Ascending aorta (tissue), 2 donors: ENCODE results near the gene UBE4A. TPM values are rescaled to one million over a fixed set of nuclear protein-coding genes. Genes with fewer than 3 reads are reported as not detected.

Source experiments
- DNase-seq, 2 donors: peaks; one replicate each; pipeline ENCODE4 v3.0.0-alpha.2; 2019; ENCODE audit warnings: low spot score in 2 of 2
- H3K27ac ChIP-seq, 2 donors: fragments of 200-600 bp; sonication (generic); one replicate each; pipeline ENCODE4 v1.5.1; 2016 to 2017; ENCODE audit warnings: mild to moderate bottlenecking in 1 of 2
- H3K27me3 ChIP-seq: fragments of 200-600 bp; sonication (generic); one replicate; pipeline ENCODE4 v1.5.1; 2017
- H3K36me3 ChIP-seq, 2 donors: fragments of 200-600 bp; sonication (generic); one replicate each; pipeline ENCODE4 v1.5.1; 2016
- H3K4me1 ChIP-seq, 2 donors: fragments of 200-600 bp; sonication (generic); one replicate each; pipeline ENCODE4 v1.5.1; 2016 to 2017; ENCODE audit warnings: mild to moderate bottlenecking in 1 of 2
- H3K4me3 ChIP-seq, 2 donors: fragments of 200-600 bp; sonication (generic); one replicate each; pipeline ENCODE4 v1.5.1; 2016 to 2017; ENCODE audit warnings: mild to moderate bottlenecking in 1 of 2
- H3K9me3 ChIP-seq, 2 donors: fragments of 200-600 bp; sonication (generic); one replicate each; pipeline ENCODE4 v1.5.1; 2016
- CTCF ChIP-seq, 3 experiments: fragments of 200-600 bp in 2 of 3; fragments of 450-650 bp in 1 of 3; sonication (generic) in 2 of 3; IDR thresholded peaks; one replicate each; pipeline ENCODE4 v1.5.1; 2016 to 2019; ENCODE audit warnings: antibody characterized with exemption in 3 of 3, mild to moderate bottlenecking in 1 of 3, moderate library complexity in 1 of 3
- intact Hi-C: fragments of 100-400 bp; cut with DNase I; formaldehyde crosslinking; loops from one replicate; pipeline ENCODE4 v1.15.1; 2023
- total RNA-seq: library from RNA; depleted of rRNA; stranded (reverse); fragments of >200 nt; gene quantifications from one replicate; pipeline ENCODE4 v1.1.0, GENCODE V29; 2016

The UBE4A gene
- total RNA-seq, 1 donor from 2014 or later = 24.6 TPM

GRCh38 chr11:118342503-118343161 lies 16.8 kb upstream of the UBE4A start, which contains the start of gene CD3D:
Gene CD3D, minus strand, starts transcription at chr11:118342705. Its CDS starts 98 bp downstream, at chr11:118342607.
- no peak for TF ChIP-seq CTCF (IDR thresholded peaks at IDR 0.05)
- no peak for DNase-seq
- H3K36me3 ChIP-seq = no peaks in the 10 kb centered on the region
- H3K27ac ChIP-seq = no peak within 1 kb of the TSS
- H3K9me3 ChIP-seq = no peaks in the 10 kb centered on the region
- H3K4me1 ChIP-seq = no peaks in the 10 kb centered on the region
- H3K4me3 ChIP-seq = no peak within 1 kb of the TSS
- H3K27me3 ChIP-seq = no peaks in the 10 kb centered on the region
- intact Hi-C loops = no loop called here

DNA sequence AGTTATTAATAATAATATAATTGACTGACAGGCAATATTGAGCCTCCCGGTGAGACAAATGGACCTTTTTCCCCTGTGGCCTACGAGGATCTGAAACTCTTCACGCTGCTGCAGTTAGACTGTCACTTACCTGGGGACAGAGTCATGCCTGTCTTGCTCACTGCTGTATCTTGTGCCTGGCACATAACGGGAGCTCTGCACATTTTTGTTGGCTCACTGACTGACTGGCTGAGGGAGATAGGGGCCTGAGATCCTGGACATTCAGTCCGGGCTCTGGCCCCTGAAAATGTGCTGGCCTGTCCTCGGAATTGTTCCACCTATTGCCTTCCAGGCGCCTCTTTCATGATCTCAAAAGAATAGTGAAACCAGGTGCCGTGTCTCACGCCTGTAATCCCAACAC lies 16.2 kb upstream of the UBE4A start:
- intact Hi-C loops = no loop called here
- Histone ChIP-seq H3K36me3 (no peaks in the 10 kb centered on the region), H3K4me3 (no peak overlapping the region), H3K9me3 (no peaks in the 10 kb centered on the region), H3K4me1 (no peaks in the 10 kb centered on the region), H3K27me3 (no peaks in the 10 kb centered on the region), H3K27ac (no peak overlapping the region)
- no peak for DNase-seq
- TF ChIP-seq CTCF (IDR thresholded peaks at IDR 0.05) = no peak

GRCh38 chr11:118343981-118344515 lies 15.4 kb upstream of the UBE4A start, which contains the start of gene CD3G:
Gene CD3G, plus strand, starts transcription at chr11:118344344. Its CDS starts 80 bp downstream, at chr11:118344424.
- Histone ChIP-seq H3K27ac (no peak within 1 kb of the TSS), H3K4me1 (no peaks in the 10 kb centered on the region), H3K4me3 (no peak within 1 kb of the TSS), H3K27me3 (no peaks in the 10 kb centered on the region), H3K9me3 (no peaks in the 10 kb centered on the region), H3K36me3 (no peaks in the 10 kb centered on the region)
- intact Hi-C loops = no loop called here
- DNase-seq = no peak
- no peak for TF ChIP-seq CTCF (IDR thresholded peaks at IDR 0.05)

DNA sequence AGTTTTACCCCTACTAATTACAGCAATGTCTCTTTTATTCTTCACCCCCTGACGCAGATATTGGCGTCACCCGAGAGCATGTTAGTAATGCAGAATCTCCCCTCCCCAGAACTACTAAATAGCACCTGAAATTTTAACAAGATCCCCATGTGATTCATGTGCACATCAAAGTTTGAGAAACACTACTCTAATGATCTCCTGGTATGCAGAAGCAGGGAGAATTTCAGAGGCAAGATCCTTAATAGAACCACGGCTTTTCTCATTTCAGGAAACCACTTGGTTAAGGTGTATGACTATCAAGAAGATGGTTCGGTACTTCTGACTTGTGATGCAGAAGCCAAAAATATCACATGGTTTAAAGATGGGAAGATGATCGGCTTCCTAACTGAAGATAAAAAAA lies 9.9 kb upstream of the UBE4A start:
- Histone ChIP-seq H3K27me3 (no peaks in the 10 kb centered on the region), H3K9me3 (no peaks in the 10 kb centered on the region), H3K36me3 (no peaks in the 10 kb centered on the region), H3K4me3 (no peak overlapping the region), H3K4me1 (no peaks in the 10 kb centered on the region), H3K27ac (no peak overlapping the region)
- no peak for TF ChIP-seq CTCF (IDR thresholded peaks at IDR 0.05)
- intact Hi-C loops = no loop called here
- no peak for DNase-seq

DNA sequence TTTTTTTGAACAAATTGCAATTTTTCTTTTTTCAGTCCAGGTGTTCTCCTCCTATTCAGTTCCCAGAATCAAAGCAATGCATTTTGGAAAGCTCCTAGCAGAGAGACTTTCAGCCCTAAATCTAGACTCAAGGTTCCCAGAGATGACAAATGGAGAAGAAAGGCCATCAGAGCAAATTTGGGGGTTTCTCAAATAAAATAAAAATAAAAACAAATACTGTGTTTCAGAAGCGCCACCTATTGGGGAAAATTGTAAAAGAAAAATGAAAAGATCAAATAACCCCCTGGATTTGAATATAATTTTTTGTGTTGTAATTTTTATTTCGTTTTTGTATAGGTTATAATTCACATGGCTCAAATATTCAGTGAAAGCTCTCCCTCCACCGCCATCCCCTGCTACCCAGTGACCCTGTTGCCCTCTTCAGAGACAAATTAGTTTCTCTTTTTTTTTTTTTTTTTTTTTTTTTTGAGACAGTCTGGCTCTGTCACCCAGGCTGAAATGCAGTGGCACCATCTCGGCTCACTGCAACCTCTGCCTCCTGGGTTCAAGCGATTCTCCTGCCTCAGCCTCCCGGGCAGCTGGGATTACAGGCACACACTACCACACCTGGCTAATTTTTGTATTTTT lies 6.2 kb upstream of the UBE4A start:
- Histone ChIP-seq H3K36me3 (no peaks in the 10 kb centered on the region), H3K9me3 (no peaks in the 10 kb centered on the region), H3K4me3 (no peak overlapping the region), H3K27me3 (no peaks in the 10 kb centered on the region), H3K4me1 (no peaks in the 10 kb centered on the region), H3K27ac (no peak overlapping the region)
- no peak for DNase-seq
- intact Hi-C loops = no loop called here
- TF ChIP-seq CTCF (IDR thresholded peaks at IDR 0.05) = peak in 2 of 3 experiments; percentile 41 to 51
